ENCODE measurements around the gene RAB31. TPM values are rescaled to one million over a fixed set of nuclear protein-coding genes. Genes with fewer than 3 reads are reported as not detected.

Gene RAB31
- total RNA-seq, 1 experiment from 2014 or later: 9.5 TPM

- Mint-ChIP-seq H3K9me3 (ENCODE audit: unreplicated experiment) (no peaks in the 10 kb centered on the region), H3K27me3 (ENCODE audit: insufficient read depth, unreplicated experiment) (no peaks in the 10 kb centered on the region), H3K27ac (ENCODE audit: unreplicated experiment) (no peak overlapping the region), H3K4me3 (ENCODE audit: unreplicated experiment) (no peak overlapping the region), H3K36me3 (ENCODE audit: insufficient read depth, unreplicated experiment) (peaks cover 7% of the 10 kb centered on the region), H3K4me1 (ENCODE audit: low read depth, unreplicated experiment) (peaks cover 10% of the 10 kb centered on the region)
- Histone ChIP-seq H3K4me3 (ENCODE audit: low read depth, low read length) (no peak overlapping the region), H3K36me3 (ENCODE audit: control insufficient read depth, insufficient read depth, low read length) (no peaks in the 10 kb centered on the region), H3K9me3 (peaks cover 5% of the 10 kb centered on the region; the same call in 1 of the 2 replicates), H3K4me1 (no peaks in the 10 kb centered on the region), H3K27me3 (replicated peaks; ENCODE audit: control insufficient read depth, insufficient read depth, low read length) (no peaks in the 10 kb centered on the region)
- TF ChIP-seq CTCF (IDR thresholded peaks at IDR 0.05; ENCODE audit: insufficient read depth in 1 of 2, low read depth in 1 of 2, low read length in 1 of 2, severe bottlenecking in 1 of 2, unreplicated experiment in 1 of 2): no peak
- ChIA-PET CTCF (no interaction called here), POLR2A (no interaction called here)
- no TSS peak for BruUV-seq (replicated peaks)
- intact Hi-C loops (cut with micrococcal nuclease; ENCODE audit: unreplicated experiment): no loop called here
- DNase-seq: no peak
Measured at GRCh38 chr18:9850309-9850708, 142.2 kb downstream of the RAB31 start.

- Histone ChIP-seq H3K4me1 (no peaks in the 10 kb centered on the region), H3K9me3 (peaks cover 5% of the 10 kb centered on the region; the same call in 1 of the 2 replicates), H3K36me3 (ENCODE audit: control insufficient read depth, insufficient read depth, low read length) (no peaks in the 10 kb centered on the region), H3K4me3 (ENCODE audit: low read depth, low read length) (no peak overlapping the region), H3K27me3 (replicated peaks; ENCODE audit: control insufficient read depth, insufficient read depth, low read length) (no peaks in the 10 kb centered on the region)
- intact Hi-C loops (cut with micrococcal nuclease; ENCODE audit: unreplicated experiment): no loop called here
- peaks cover 7% of the 10 kb centered on the region for H3K36me3 Mint-ChIP-seq (ENCODE audit: insufficient read depth, unreplicated experiment)
- H3K4me3 Mint-ChIP-seq (ENCODE audit: unreplicated experiment): no peak overlapping the region
- H3K27me3 Mint-ChIP-seq (ENCODE audit: insufficient read depth, unreplicated experiment): no peaks in the 10 kb centered on the region
- BruUV-seq (replicated peaks): no TSS peak
- H3K4me1 Mint-ChIP-seq (ENCODE audit: low read depth, unreplicated experiment): peaks cover 10% of the 10 kb centered on the region
- H3K9me3 Mint-ChIP-seq (ENCODE audit: unreplicated experiment): no peaks in the 10 kb centered on the region
- no peak overlapping the region for H3K27ac Mint-ChIP-seq (ENCODE audit: unreplicated experiment)
- POLR2A ChIA-PET: no interaction called here
- TF ChIP-seq CTCF (IDR thresholded peaks at IDR 0.05; ENCODE audit: insufficient read depth in 1 of 2, low read depth in 1 of 2, low read length in 1 of 2, severe bottlenecking in 1 of 2, unreplicated experiment in 1 of 2): no peak
- CTCF ChIA-PET: no interaction called here
- DNase-seq: no peak
Measured at GRCh38 chr18:9851511-9851910, 143.4 kb downstream of the RAB31 start.

- Histone ChIP-seq H3K4me3 (ENCODE audit: low read depth, low read length) (no peak overlapping the region), H3K27me3 (replicated peaks; ENCODE audit: control insufficient read depth, insufficient read depth, low read length) (no peaks in the 10 kb centered on the region), H3K36me3 (ENCODE audit: control insufficient read depth, insufficient read depth, low read length) (no peaks in the 10 kb centered on the region), H3K9me3 (peaks cover 5% of the 10 kb centered on the region; the same call in 1 of the 2 replicates), H3K4me1 (no peaks in the 10 kb centered on the region)
- peaks cover 7% of the 10 kb centered on the region for H3K36me3 Mint-ChIP-seq (ENCODE audit: insufficient read depth, unreplicated experiment)
- H3K27ac Mint-ChIP-seq (ENCODE audit: unreplicated experiment): no peak overlapping the region
- TF ChIP-seq CTCF (IDR thresholded peaks at IDR 0.05; ENCODE audit: insufficient read depth in 1 of 2, low read depth in 1 of 2, low read length in 1 of 2, severe bottlenecking in 1 of 2, unreplicated experiment in 1 of 2): no peak
- no TSS peak for BruUV-seq (replicated peaks)
- CTCF ChIA-PET: no interaction called here
- H3K27me3 Mint-ChIP-seq (ENCODE audit: insufficient read depth, unreplicated experiment): no peaks in the 10 kb centered on the region
- H3K4me3 Mint-ChIP-seq (ENCODE audit: unreplicated experiment): no peak overlapping the region
- POLR2A ChIA-PET: interaction anchor here (0.7 kb wide), 1 partner anchor 17 kb away, joined by 3 read pairs; no protein-coding TSS in a partner anchor
- H3K9me3 Mint-ChIP-seq (ENCODE audit: unreplicated experiment): no peaks in the 10 kb centered on the region
- H3K4me1 Mint-ChIP-seq (ENCODE audit: low read depth, unreplicated experiment): peaks cover 10% of the 10 kb centered on the region
- intact Hi-C loops (cut with micrococcal nuclease; ENCODE audit: unreplicated experiment): no loop called here
- no peak for DNase-seq
Measured at GRCh38 chr18:9852266-9853081, 144.4 kb downstream of the RAB31 start.
